ENCODE measurements around the gene FGD4.

GRCh38 chr12:32471591-32472001 is 72.2 kb downstream of the FGD4 start:
- TF ChIP-seq CTCF (IDR thresholded peaks at IDR 0.05) (no peak), POLR2AphosphoS5 (IDR thresholded peaks at IDR 0.05) (no peak), POLR2A (IDR thresholded peaks at IDR 0.05) (no peak)
